Esophagus (tissue), 2 donors: Measurements from ENCODE around the gene ENOX1. TPM values are rescaled to one million over a fixed set of nuclear protein-coding genes. Genes with fewer than 3 reads are reported as not detected.

ENCODE experiments used
- H3K27ac ChIP-seq, 2 donors: one replicate each; pipeline ENCODE4 v1.5.1; 2013; ENCODE audit warnings: low read depth in 2 of 2, mild to moderate bottlenecking in 2 of 2, inconsistent platforms in 1 of 2, low read length in 1 of 2, moderate library complexity in 1 of 2
- H3K27me3 ChIP-seq, 2 donors: one replicate each; pipeline ENCODE4 v1.6.1; 2013; ENCODE audit warnings: low read length in 2 of 2, control low read depth in 1 of 2, mild to moderate bottlenecking in 1 of 2; ENCODE audit not compliant: insufficient read depth in 2 of 2, control insufficient read depth in 1 of 2
- H3K36me3 ChIP-seq, 2 donors: one replicate each; pipeline ENCODE4 v1.6.1; 2013; ENCODE audit warnings: low read length in 1 of 2; ENCODE audit not compliant: control insufficient read depth in 2 of 2, insufficient read depth in 2 of 2
- H3K4me1 ChIP-seq, 2 donors: one replicate each; pipeline ENCODE4 v1.6.1; 2013; ENCODE audit warnings: low read length in 1 of 2; ENCODE audit not compliant: control insufficient read depth in 2 of 2, insufficient read depth in 2 of 2
- H3K4me3 ChIP-seq, 2 donors: one replicate each; pipeline ENCODE4 v1.5.1; 2013; ENCODE audit warnings: low read length in 2 of 2, mild to moderate bottlenecking in 2 of 2, low read depth in 1 of 2, moderate library complexity in 1 of 2
- H3K9me3 ChIP-seq, 2 donors: one replicate each; pipeline ENCODE4 v1.6.1; 2013; ENCODE audit warnings: mild to moderate bottlenecking in 2 of 2, low read depth in 1 of 2, low read length in 1 of 2, moderate library complexity in 1 of 2; ENCODE audit not compliant: control insufficient read depth in 2 of 2, insufficient read depth in 1 of 2
- WGBS, 2 donors: extraction: QIAGEN DNeasy Blood & Tissue Kit; methylation state at CpG; one replicate each; pipeline ENCODE4 v1.1.7; 2013; 5-methylcytosine and 5-hydroxymethylcytosine counted together
- polyA plus RNA-seq, 2 donors: library from polyadenylated mRNA; stranded (reverse); fragments of 200-250 nt; gene quantifications; one replicate each; pipeline ENCODE4 v1.2.3, GENCODE V29; 2013
- donor health status: healthy with polysubstance abuse.
- donor health status: Bipolar disorder and iron deficiency.

ENOX1 gene
- polyA plus RNA-seq, 2 donors: 0.10 to 0.29 TPM

- Histone ChIP-seq H3K27me3 (no peaks in the 10 kb centered on the region), H3K27ac (no peak overlapping the region), H3K36me3 (no peaks in the 10 kb centered on the region), H3K4me3 (no peak overlapping the region), H3K9me3 (no peaks in the 10 kb centered on the region), H3K4me1 (peaks cover 2 to 3% of the 10 kb centered on the region in 2 donors)
Observed at GRCh38 chr13:43306372-43306771, 480.4 kb downstream of the ENOX1 start.

DNA sequence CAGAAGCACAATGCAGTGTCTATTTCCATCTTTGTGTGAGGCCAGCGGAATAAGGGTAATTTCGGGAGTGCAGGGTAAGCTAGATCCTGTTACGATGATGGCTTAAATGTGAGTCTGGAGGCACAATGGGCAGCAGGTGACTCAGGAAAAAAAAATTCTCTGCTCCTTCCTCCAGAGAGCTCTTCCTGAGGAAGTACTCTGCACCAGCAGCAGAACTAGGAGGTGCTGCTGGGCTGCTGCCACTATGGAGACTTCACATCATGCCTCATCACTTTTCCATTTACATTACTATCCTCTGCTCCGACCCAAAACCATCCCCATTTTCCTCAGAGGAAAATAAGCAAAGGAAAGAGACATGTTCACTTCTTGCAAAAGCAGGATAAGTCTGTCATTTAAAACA is 481.4 kb downstream of the ENOX1 start:
- no peaks in the 10 kb centered on the region for H3K9me3 ChIP-seq
- H3K27me3 ChIP-seq: no peaks in the 10 kb centered on the region
- H3K27ac ChIP-seq: no peak overlapping the region
- H3K4me1 ChIP-seq: peaks cover 2 to 3% of the 10 kb centered on the region in 2 donors
- no peak overlapping the region for H3K4me3 ChIP-seq
- WGBS, 2 donors: 39 to 47% methylated on average over 4 of the region's 4 CpGs
- H3K36me3 ChIP-seq: no peaks in the 10 kb centered on the region

- 44 to 48% methylated on average over 2 of the region's 2 CpGs for WGBS, 2 donors
Observed at GRCh38 chr13:43304945-43305344, 481.8 kb downstream of the ENOX1 start.

GRCh38 chr13:43304449-43304848 is 482.3 kb downstream of the ENOX1 start:
- 83 to 87% methylated on average over 2 of the region's 2 CpGs for WGBS, 2 donors
- no peaks in the 10 kb centered on the region for H3K9me3 ChIP-seq
- H3K27ac ChIP-seq: no peak overlapping the region
- no peaks in the 10 kb centered on the region for H3K27me3 ChIP-seq
- no peak overlapping the region for H3K4me3 ChIP-seq
- H3K36me3 ChIP-seq: no peaks in the 10 kb centered on the region
- H3K4me1 ChIP-seq: peaks cover 2 to 3% of the 10 kb centered on the region in 2 donors

More at GRCh38 chr13:43304945-43305344, 481.8 kb downstream of the ENOX1 start:
- no peaks in the 10 kb centered on the region for H3K27me3 ChIP-seq
- H3K36me3 ChIP-seq: no peaks in the 10 kb centered on the region
- H3K4me1 ChIP-seq: peaks cover 2 to 3% of the 10 kb centered on the region in 2 donors
- H3K4me3 ChIP-seq: no peak overlapping the region
- no peaks in the 10 kb centered on the region for H3K9me3 ChIP-seq
- H3K27ac ChIP-seq: no peak overlapping the region

DNA sequence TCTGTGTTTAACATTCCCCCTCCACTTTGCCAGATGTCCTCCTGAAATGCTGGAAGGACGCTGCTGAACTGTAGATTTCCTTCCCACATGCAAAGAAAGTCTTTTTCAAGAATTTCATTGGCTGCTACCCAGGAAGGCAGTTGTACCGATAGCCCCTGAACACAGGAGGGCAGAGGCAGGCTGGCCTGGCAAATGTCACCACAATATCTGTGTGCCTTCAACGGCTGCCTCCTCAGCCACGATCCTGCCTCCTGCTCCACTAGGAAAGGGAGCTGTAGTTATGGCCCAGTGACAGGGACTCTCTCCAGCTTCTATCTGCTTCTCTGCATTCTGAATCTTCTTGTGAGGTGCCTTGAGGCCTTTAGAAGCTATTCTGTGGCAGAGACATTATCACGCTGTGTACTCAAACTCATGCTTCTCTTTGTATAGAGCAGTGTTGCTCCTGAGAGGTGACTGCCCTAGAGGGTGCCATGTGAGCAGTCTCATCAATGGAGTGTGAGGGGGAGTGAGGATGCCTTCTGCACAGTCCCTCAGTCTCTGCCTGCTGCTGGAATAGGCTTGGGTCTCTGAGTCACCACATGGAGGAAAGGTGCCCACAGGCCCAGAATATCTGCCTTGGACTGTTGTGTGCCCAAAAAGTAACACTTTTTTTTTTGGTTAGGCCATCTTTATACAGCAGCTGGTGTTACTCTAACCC is 483.6 kb downstream of the ENOX1 start:
- Histone ChIP-seq H3K4me1 (peaks cover 2 to 3% of the 10 kb centered on the region in 2 donors), H3K27me3 (no peaks in the 10 kb centered on the region), H3K4me3 (no peak overlapping the region), H3K9me3 (no peaks in the 10 kb centered on the region), H3K27ac (no peak overlapping the region), H3K36me3 (no peaks in the 10 kb centered on the region)
- 20 to 22% methylated on average over 5 of the region's 5 CpGs for WGBS, 2 donors

DNA sequence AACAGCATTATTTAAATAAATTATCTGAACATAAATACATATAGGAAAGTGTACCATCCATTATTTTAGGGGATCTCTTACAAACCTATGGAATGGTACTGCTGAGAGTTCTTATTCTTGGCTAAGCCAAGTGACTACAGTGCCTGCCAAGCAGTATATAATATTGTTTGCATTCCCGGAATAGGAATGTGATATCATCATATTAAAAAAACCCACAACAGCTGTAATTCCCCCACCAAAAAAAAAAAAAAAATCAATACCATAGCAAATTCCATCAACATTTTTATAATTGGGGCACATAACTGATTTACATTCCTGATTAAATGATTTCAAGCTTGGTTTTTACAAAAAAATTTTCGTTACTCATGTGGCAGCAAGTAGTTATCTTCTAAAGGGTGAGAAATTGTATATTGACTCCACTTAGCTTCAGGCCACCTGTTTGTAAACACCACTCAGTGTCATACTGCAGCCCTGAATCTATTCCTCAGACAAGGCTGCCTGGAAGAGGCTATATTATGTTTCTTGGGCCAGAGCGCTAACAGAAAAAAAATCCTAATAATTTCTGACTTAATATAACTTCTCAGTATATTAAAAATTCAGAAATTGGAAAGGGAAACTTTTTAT is 485.3 kb downstream of the ENOX1 start:
- Histone ChIP-seq H3K27me3 (no peaks in the 10 kb centered on the region), H3K27ac (no peak overlapping the region), H3K4me1 (no peaks in the 10 kb centered on the region), H3K9me3 (no peaks in the 10 kb centered on the region), H3K36me3 (no peaks in the 10 kb centered on the region), H3K4me3 (no peak overlapping the region)
- 72 to 82% methylated on average over 3 of the region's 3 CpGs for WGBS, 2 donors

DNA sequence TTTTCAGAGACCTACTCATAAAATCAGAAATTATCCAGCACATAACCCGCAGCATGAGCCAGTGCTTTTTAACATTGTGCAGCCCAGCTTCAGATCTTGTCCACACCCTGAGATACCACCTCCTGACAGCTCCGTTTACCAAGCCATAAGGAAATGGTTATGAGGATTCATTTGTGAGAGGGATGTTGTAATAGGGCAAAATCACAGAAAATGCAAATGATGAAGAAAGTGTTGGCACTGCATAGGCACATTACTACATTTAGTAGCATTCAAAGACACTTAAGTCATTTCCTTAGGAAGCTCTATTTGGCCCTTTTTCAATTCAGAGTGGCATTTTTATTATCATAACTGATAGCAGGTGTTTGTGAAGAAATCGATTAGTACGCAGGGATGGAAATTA is 485.9 kb downstream of the ENOX1 start:
- H3K27ac ChIP-seq: no peak overlapping the region
- no peaks in the 10 kb centered on the region for H3K27me3 ChIP-seq
- no peaks in the 10 kb centered on the region for H3K9me3 ChIP-seq
- no peaks in the 10 kb centered on the region for H3K4me1 ChIP-seq
- 61 to 83% methylated on average over 4 of the region's 4 CpGs for WGBS, 2 donors
- H3K4me3 ChIP-seq: no peak overlapping the region
- no peaks in the 10 kb centered on the region for H3K36me3 ChIP-seq

DNA sequence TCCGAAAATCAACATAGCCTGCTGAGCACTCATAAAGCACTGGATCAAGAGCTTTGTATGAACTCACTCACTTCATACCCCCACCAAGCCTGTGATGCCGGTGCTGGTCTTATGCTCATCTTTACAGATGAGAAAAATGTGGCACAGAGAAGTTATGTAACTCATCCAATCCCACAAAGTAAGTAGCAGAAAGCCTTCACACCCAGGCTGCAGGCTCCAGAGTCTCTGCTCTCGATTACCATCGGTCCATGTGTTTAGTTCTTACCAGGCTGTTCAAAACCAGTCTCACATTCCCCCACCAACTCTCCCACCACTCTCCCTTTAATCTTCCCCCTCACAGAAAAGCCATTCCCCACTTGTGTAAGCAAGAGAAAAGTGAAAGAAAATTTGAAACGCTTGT is 487.4 kb downstream of the ENOX1 start:
- 83 to 89% methylated on average over 5 of the region's 5 CpGs for WGBS, 2 donors
- Histone ChIP-seq H3K36me3 (no peaks in the 10 kb centered on the region), H3K27ac (no peak overlapping the region), H3K9me3 (no peaks in the 10 kb centered on the region), H3K4me1 (no peaks in the 10 kb centered on the region), H3K27me3 (no peaks in the 10 kb centered on the region), H3K4me3 (no peak overlapping the region)

DNA sequence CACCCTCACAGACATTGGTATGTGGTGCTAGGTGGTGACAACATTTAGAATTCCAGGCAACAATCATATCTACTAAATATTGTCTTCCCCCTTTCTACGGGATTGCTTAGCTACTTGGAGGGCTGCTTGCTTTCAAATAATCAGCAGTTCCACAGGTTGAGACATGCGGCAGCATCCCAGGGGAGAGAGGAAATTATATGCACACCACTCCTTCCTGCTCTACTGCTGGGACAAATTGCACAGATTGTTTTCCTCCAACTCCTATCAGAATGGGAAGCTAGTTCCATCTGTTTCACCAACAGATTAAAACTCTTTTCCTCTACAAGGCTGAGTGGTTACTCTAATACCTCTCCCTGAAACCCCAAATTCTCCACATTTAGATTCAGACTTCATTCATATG is 488.0 kb downstream of the ENOX1 start:
- Histone ChIP-seq H3K27me3 (no peaks in the 10 kb centered on the region), H3K36me3 (no peaks in the 10 kb centered on the region), H3K4me1 (no peaks in the 10 kb centered on the region), H3K9me3 (no peaks in the 10 kb centered on the region), H3K4me3 (no peak overlapping the region), H3K27ac (no peak overlapping the region)
- WGBS, 2 donors: 45 to 51% methylated on average over 2 of the region's 2 CpGs
